Measurements from ENCODE around the gene TSC2.
"Not testable (repeated sequence)": the region's sequence is repeated elsewhere in the genome, so short reads cannot be mapped to it uniquely, and the experiment has no call there.

- TF ChIP-seq, protein P1, sequence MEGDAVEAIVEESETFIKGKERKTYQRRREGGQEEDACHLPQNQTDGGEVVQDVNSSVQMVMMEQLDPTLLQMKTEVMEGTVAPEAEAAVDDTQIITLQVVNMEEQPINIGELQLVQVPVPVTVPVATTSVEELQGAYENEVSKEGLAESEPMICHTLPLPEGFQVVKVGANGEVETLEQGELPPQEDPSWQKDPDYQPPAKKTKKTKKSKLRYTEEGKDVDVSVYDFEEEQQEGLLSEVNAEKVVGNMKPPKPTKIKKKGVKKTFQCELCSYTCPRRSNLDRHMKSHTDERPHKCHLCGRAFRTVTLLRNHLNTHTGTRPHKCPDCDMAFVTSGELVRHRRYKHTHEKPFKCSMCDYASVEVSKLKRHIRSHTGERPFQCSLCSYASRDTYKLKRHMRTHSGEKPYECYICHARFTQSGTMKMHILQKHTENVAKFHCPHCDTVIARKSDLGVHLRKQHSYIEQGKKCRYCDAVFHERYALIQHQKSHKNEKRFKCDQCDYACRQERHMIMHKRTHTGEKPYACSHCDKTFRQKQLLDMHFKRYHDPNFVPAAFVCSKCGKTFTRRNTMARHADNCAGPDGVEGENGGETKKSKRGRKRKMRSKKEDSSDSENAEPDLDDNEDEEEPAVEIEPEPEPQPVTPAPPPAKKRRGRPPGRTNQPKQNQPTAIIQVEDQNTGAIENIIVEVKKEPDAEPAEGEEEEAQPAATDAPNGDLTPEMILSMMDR (IDR thresholded peaks at IDR 0.05; ENCODE audit: low read depth, low read length) = not testable (repeated sequence)
- not testable (repeated sequence) for TF ChIP-seq MAX (IDR thresholded peaks at IDR 0.05; ENCODE audit: low read depth, low read length); POLR2A (IDR thresholded peaks at IDR 0.05; ENCODE audit: extremely low read depth, insufficient read length)
These were observed 62.1 kb downstream of the TSC2 start for GRCh38 chr16:2109872-2110271.
